D721Med (cell line): ENCODE measurements around the gene SLAMF1.
"Not testable (repeated sequence)": the region's sequence is repeated elsewhere in the genome, so short reads cannot be mapped to it uniquely, and the experiment has no call there.

ENCODE experiments used
- DNase-seq: peaks from one replicate; pipeline ENCODE4 v3.0.0; 2011; ENCODE audit warnings: low spot score; ENCODE audit not compliant: insufficient read length
- FAIRE-seq: peaks from 2 replicates; lab custom pipeline; 2011; peaks lifted over from hg19 to GRCh38; lab: Jason Lieb, UNC
- CTCF ChIP-seq: IDR thresholded peaks from 2 replicates; pipeline ENCODE4 v1.5.1; 2012; ENCODE audit warnings: mild to moderate bottlenecking, control low read depth; ENCODE audit not compliant: insufficient read depth; ENCODE audit errors: missing control alignments

SLAMF1 gene

DNA sequence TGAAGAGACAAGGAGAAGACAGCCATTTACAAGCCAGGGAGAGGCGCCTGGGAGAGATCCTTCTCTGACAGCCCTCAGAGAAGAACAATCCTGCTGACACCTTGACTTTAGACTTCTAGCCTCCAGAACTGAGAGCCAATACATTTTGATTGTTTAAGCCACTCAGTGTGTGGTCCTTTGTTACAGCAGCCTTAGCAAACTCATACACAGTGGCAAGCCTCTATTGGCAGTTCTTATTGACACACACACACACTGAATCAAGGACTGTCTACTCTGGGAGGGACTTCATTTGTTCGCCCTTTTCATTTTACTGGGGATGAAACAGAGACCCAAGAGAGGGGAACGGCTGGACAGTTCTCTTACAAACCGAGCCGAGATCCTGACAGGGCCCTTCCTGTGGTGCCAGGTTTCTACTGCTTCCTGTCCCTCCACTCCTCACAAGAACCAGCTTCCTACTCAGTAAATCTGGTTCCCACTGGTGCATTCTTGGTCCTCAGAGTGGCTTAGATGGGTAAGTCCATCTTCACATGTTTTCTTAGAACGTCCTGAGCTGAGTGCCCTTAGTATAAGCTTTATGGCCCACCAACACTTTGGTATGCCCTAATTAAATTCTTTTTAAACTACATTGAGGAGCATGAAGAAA, 14.7 kb downstream of the SLAMF1 start:
- DNase-seq (no peak), FAIRE-seq (no peak)
- TF ChIP-seq CTCF: no peak

- DNase-seq (no peak), FAIRE-seq (no peak)
- no peak for TF ChIP-seq CTCF
Observed at GRCh38 chr1:160630523-160631451, 16.1 kb downstream of the SLAMF1 start.

DNA sequence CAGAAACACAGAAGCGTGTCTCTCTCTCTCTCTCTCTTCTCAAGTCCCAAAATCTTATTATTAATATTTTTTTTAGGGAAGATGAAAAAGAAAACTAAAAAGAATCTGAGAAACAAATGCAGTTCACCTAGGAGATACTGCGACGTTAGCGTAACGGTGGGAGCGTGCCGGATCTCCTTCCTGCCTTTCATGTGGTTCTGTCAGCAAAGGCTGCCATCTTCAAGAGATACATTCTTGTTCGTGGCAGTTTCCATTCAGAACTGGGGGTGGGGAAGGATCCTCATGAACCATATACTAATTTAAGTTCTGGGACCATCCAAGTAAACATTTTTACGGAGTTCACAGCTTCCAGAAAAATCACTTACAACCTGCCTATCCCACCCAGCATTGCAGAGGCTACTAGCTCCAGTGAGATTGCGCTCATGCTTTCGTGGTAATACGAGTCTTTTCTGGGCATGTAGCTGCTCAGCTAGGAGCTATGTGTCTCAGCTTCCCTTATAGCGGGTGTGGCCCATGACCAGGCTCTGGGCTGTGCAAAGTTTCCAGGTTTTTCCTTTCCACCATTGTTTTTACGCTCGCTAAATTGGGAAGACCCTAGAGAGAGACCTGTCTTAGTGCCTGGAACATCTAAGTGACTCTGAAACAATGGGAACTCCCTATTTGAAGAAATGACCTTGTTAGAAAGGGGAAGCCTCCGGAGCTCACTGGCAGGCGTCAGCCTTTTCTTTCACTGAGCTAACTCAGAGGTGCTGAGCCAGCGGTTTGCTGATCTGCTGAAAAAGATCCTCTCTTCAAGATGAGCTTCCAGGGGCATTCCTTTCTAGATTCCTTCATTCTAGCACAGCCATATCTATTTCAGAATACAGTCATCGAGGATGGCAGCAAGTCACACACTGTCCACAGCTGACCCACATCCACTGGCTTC, 17.3 kb downstream of the SLAMF1 start:
- no peak for FAIRE-seq
- no peak for DNase-seq
- no peak for TF ChIP-seq CTCF

DNA sequence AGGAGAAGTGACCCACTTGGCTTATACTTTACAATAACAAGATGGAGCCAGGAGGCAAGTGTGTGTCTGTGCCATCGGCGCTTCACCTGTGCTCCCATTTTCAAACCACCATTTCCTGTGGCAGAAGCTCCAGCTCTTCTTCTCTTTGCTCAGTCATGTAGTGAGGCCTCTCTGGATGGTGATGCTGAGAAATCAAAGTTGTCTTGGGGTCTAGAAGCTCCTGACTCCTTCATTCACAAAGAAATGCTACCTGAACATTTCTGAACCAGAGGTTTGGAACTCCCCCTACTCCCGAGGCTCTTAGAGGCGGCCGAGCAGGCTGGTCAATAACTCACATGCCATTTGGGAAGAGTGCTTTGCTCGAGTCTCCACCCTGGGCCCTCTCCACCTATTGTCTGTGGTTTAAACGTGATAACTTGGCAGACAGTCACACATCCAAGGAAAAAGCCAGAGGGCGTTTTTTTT, 18.0 kb downstream of the SLAMF1 start:
- FAIRE-seq (no peak), DNase-seq (no peak)
- TF ChIP-seq CTCF: no peak

- not testable (repeated sequence) for FAIRE-seq, DNase-seq
Observed at GRCh38 chr1:160627677-160628289, 19.1 kb downstream of the SLAMF1 start.

DNA sequence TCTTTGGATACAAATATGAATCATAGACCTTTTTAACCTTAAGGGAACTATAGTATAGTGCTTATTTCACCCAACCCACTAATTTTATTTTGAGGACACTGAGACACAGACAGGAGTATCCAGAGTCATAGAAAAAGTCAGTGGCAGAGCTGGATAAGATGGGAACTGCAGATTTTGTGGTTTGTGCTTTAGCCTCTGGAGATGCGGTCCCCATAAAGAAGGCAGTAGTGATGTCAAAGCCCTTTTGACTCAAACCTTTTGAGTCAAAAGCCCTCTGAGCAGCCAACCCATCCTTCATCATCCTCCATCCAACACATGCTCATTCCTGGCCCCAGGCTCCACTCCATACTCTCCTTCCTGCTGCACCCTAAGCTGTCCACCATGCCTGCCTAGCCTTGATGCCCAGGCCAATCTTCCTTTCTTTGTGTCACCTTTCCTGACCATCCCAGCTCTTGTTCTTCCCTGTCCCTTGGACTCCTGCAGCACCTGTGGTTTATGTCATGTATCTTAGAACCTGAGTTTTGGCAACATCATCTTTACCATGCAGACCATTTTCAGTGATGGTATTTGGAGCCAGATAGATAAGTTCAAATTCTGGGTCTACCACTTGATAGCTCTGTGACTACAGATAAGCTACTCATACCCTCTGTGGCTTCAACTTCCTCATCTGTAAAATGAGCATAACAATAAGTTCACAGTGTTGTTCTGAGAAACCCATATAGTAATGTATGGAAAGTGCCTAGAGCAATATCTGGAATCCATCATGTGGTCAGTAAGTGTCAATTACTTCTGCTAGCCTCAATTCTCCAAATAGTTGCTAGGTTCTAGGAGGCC, 20.1 kb downstream of the SLAMF1 start:
- no peak for TF ChIP-seq CTCF
- DNase-seq (no peak), FAIRE-seq (no peak)
